ENCODE measurements around the gene KLRF2.

DNA sequence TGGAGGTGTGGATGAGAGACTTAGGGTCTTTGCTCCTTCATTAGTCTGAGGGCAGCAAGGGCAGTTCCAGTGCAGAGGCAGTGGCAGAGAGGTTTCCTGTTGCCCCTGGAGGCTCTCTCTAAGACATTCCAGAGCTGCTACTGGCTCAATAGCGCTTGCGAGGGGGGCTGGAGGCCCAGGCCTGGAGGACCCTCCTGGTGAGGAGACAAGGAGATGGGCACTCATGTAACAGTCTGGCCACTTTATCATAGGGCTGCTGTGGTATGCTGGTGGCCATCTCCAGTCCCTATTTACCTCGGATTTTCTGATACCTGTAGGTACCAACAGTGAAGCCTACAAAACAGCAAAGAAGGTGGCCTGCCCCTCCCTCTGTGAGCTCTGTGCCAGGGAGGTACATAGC lies 38.2 kb downstream of the KLRF2 start:
- TF ChIP-seq, protein P1, sequence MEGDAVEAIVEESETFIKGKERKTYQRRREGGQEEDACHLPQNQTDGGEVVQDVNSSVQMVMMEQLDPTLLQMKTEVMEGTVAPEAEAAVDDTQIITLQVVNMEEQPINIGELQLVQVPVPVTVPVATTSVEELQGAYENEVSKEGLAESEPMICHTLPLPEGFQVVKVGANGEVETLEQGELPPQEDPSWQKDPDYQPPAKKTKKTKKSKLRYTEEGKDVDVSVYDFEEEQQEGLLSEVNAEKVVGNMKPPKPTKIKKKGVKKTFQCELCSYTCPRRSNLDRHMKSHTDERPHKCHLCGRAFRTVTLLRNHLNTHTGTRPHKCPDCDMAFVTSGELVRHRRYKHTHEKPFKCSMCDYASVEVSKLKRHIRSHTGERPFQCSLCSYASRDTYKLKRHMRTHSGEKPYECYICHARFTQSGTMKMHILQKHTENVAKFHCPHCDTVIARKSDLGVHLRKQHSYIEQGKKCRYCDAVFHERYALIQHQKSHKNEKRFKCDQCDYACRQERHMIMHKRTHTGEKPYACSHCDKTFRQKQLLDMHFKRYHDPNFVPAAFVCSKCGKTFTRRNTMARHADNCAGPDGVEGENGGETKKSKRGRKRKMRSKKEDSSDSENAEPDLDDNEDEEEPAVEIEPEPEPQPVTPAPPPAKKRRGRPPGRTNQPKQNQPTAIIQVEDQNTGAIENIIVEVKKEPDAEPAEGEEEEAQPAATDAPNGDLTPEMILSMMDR (IDR thresholded peaks at IDR 0.05), result no peak
- TF ChIP-seq EZH2 (IDR thresholded peaks at IDR 0.05), result no peak
